HG03565 (cell line): ENCODE results near the gene FBXW2.
"Not testable (repeated sequence)": the region's sequence is repeated elsewhere in the genome, so short reads cannot be mapped to it uniquely, and the experiment has no call there.

ENCODE experiments used
- ATAC-seq: cut with Tn5 transposase; IDR thresholded peaks from one replicate; pipeline ENCODE4 v1.9.1; 2021; ENCODE audit warnings: mild to moderate bottlenecking, moderate library complexity; ENCODE audit not compliant: unreplicated experiment

Gene FBXW2

GRCh38 chr9:120792898-120793765 is at the start of gene FBXW2:
Gene FBXW2 (minus strand): TSS chr9:120793416. CDS start chr9:120788258, 5,158 bp downstream.
- peak; percentile 91 for ATAC-seq

- ATAC-seq: peak; percentile 6
These were observed 48.9 kb upstream of the FBXW2 start for GRCh38 chr9:120841930-120842684.

GRCh38 chr9:120839146-120839545 is 45.9 kb upstream of the FBXW2 start:
- ATAC-seq: no peak

GRCh38 chr9:120837921-120838320 is 44.7 kb upstream of the FBXW2 start:
- ATAC-seq: no peak

GRCh38 chr9:120833325-120833724 is 40.1 kb upstream of the FBXW2 start:
- ATAC-seq: no peak

- no peak for ATAC-seq
These were observed 39.6 kb upstream of the FBXW2 start for GRCh38 chr9:120832807-120833206.

GRCh38 chr9:120830865-120831264 is 37.6 kb upstream of the FBXW2 start:
- no peak for ATAC-seq

GRCh38 chr9:120830151-120830550 is 36.9 kb upstream of the FBXW2 start:
- ATAC-seq: no peak

GRCh38 chr9:120829650-120830049 is 36.4 kb upstream of the FBXW2 start:
- ATAC-seq: no peak

GRCh38 chr9:120820095-120820494 is 26.9 kb upstream of the FBXW2 start:
- ATAC-seq: no peak

GRCh38 chr9:120818595-120818994 is 25.4 kb upstream of the FBXW2 start:
- no peak for ATAC-seq

GRCh38 chr9:120815075-120815474 is 21.9 kb upstream of the FBXW2 start:
- no peak for ATAC-seq

GRCh38 chr9:120808931-120809330 is 15.7 kb upstream of the FBXW2 start:
- ATAC-seq: no peak

- ATAC-seq: no peak
These were observed 14.6 kb upstream of the FBXW2 start for GRCh38 chr9:120807607-120808379.

- ATAC-seq: not testable (repeated sequence)
These were observed 11.7 kb upstream of the FBXW2 start for GRCh38 chr9:120804784-120805363.

GRCh38 chr9:120801441-120801840 is 8.2 kb upstream of the FBXW2 start:
- ATAC-seq: no peak

- ATAC-seq: no peak
These were observed 2.1 kb downstream of the FBXW2 start for GRCh38 chr9:120791161-120791560.

- no peak for ATAC-seq
These were observed 5.3 kb downstream of the FBXW2 start for GRCh38 chr9:120787933-120788332.

- no peak for ATAC-seq
These were observed 9.6 kb downstream of the FBXW2 start for GRCh38 chr9:120783602-120784047.

- ATAC-seq: no peak
These were observed 12.0 kb downstream of the FBXW2 start for GRCh38 chr9:120781236-120781635.

- ATAC-seq: no peak
These were observed 12.8 kb downstream of the FBXW2 start for GRCh38 chr9:120780367-120780766.
